HFF-Myc (cell line): Measurements from ENCODE around the gene RENBP.

Experiments used
- DNase-seq: peaks from one replicate; pipeline ENCODE4 v3.0.0-alpha.2; 2011; ENCODE audit warnings: low read depth; ENCODE audit errors: extremely low read depth
- H3K4me3 ChIP-seq: replicated peaks from 2 replicates; pipeline ENCODE4 v1.5.1; 2011; ENCODE audit warnings: low read depth, mild to moderate bottlenecking, control low read depth, low read length
- CTCF ChIP-seq: IDR thresholded peaks from 2 replicates; pipeline ENCODE4 v1.5.1; 2012; ENCODE audit warnings: mild to moderate bottlenecking, low read depth, low read length, control low read depth; ENCODE audit errors: missing control alignments

Gene RENBP

GRCh38 chrX:153941336-153942252, 2.8 kb downstream of the RENBP start:
- DNase-seq, result no peak
- no peak for TF ChIP-seq CTCF
- H3K4me3 ChIP-seq, result no peak overlapping the region

- TF ChIP-seq CTCF, result no peak
- no peak overlapping the region for H3K4me3 ChIP-seq
- no peak for DNase-seq
Observed at GRCh38 chrX:153939573-153939972, 4.9 kb downstream of the RENBP start.

- DNase-seq, result no peak
- no peak overlapping the region for H3K4me3 ChIP-seq
- TF ChIP-seq CTCF, result no peak
Observed at GRCh38 chrX:153938226-153938786, 6.1 kb downstream of the RENBP start.

GRCh38 chrX:153937056-153937455, 7.4 kb downstream of the RENBP start:
- no peak for DNase-seq
- no peak overlapping the region for H3K4me3 ChIP-seq
- TF ChIP-seq CTCF, result no peak

GRCh38 chrX:153935326-153935851, 9.1 kb downstream of the RENBP start:
- DNase-seq, result no peak
- H3K4me3 ChIP-seq, result peak overlapping the region; percentile 37
- TF ChIP-seq CTCF, result no peak

- TF ChIP-seq CTCF, result no peak
- H3K4me3 ChIP-seq, result peak within 1 kb of the TSS; percentile 76
- DNase-seq, result no peak
Observed at GRCh38 chrX:153934762-153935325, 9.6 kb downstream of the RENBP start, which contains the start of gene NAA10. Gene NAA10, minus strand, starts transcription at chrX:153935037. Its CDS starts 133 bp downstream, at chrX:153934904.
